Measurements from ENCODE around the gene EEFSEC. TPM values are rescaled to one million over a fixed set of nuclear protein-coding genes. Genes with fewer than 3 reads are reported as not detected.

Gene EEFSEC
- total RNA-seq, 2 experiments from 2014 or later, result 17.7 to 25.3 TPM

DNA sequence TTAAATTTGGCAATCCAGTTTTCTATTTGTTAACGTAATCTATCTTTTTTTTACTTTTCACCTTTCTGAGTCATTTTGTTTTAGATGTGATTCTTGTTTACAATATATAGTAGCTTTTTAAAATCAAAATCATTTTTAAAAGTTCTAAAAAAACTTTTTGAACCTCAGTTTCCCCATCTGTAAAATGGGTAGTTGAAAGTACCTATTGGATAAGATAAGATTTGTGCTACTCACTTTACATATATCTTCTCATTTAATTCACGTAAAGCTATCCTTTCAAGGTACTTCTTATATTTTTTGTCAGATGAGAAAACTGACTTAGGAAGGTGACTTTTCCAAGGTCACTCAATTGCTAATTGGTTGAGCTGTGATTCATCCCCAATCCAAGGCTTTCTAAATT, 153.2 kb downstream of the EEFSEC start:
- no peaks in the 10 kb centered on the region for H3K9me3 ChIP-seq (ENCODE audit: low read length)
- H3K4me2 ChIP-seq (ENCODE audit: low read length), result no peak overlapping the region
- CTCF ChIA-PET (ENCODE audit: unreplicated experiment), result no interaction called here
- H3K4me3 ChIP-seq (ENCODE audit: low read depth, low read length, poor library complexity, severe bottlenecking), result no peak overlapping the region
- H4K20me1 ChIP-seq (ENCODE audit: insufficient read depth, low read length), result no peaks in the 10 kb centered on the region
- no peak overlapping the region for H2AFZ ChIP-seq (ENCODE audit: low read length)
- no peaks in the 10 kb centered on the region for H3K79me2 ChIP-seq (ENCODE audit: insufficient read depth, low read depth, low read length)
- intact Hi-C loops (cut with micrococcal nuclease; ENCODE audit: unreplicated experiment), result no loop called here
- DNase-seq (ENCODE audit: low spot score), result no peak
- H3K27ac ChIP-seq (ENCODE audit: low read depth, low read length, poor library complexity, severe bottlenecking), result no peak overlapping the region
- BruUV-seq (replicated peaks), result no TSS peak
- no peaks in the 10 kb centered on the region for H3K9me2 ChIP-seq (ENCODE audit: insufficient read depth, low read length)
- no peaks in the 10 kb centered on the region for H3K36me3 ChIP-seq (ENCODE audit: insufficient read depth, low read length)
- POLR2A ChIA-PET, result no interaction called here
- no peaks in the 10 kb centered on the region for H3K4me1 ChIP-seq (ENCODE audit: insufficient read depth, low read length, poor library complexity, severe bottlenecking)
- TF ChIP-seq EZH2phosphoT487 (IDR thresholded peaks at IDR 0.05; ENCODE audit: borderline replicate concordance, low read depth, low read length), result no peak
- TF ChIP-seq, protein P1, sequence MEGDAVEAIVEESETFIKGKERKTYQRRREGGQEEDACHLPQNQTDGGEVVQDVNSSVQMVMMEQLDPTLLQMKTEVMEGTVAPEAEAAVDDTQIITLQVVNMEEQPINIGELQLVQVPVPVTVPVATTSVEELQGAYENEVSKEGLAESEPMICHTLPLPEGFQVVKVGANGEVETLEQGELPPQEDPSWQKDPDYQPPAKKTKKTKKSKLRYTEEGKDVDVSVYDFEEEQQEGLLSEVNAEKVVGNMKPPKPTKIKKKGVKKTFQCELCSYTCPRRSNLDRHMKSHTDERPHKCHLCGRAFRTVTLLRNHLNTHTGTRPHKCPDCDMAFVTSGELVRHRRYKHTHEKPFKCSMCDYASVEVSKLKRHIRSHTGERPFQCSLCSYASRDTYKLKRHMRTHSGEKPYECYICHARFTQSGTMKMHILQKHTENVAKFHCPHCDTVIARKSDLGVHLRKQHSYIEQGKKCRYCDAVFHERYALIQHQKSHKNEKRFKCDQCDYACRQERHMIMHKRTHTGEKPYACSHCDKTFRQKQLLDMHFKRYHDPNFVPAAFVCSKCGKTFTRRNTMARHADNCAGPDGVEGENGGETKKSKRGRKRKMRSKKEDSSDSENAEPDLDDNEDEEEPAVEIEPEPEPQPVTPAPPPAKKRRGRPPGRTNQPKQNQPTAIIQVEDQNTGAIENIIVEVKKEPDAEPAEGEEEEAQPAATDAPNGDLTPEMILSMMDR (conservative IDR thresholded peaks at IDR 0.05; ENCODE audit: low read length), result no peak

DNA sequence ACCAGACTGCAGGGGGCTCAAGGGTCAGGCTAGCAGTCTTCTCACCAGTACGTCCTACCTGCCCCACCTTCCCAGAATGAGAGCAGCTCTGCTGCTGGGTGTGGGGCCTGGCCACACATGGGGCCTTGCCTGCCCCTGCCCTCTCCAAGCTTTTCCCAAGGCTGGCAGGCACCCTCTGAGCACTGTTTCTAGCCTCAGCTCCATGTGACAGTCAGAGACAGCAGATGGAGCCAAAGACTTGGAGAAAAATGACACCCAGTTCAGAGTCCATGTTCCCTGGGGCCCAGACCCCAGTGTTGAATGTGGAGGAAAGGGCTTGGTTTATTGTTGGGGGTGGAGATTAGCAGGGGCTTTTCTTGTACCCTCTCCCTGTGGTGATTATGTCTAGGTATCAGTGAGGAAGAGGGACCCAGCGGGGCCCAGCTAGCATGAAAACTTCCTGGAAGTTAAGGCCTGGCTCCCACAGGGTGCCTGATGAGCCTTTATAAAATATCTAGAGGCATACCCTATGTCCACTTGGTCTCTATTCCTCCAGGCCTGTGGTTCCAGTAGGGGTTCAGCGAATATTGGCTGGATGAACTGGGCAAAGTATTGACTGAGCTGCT, 153.8 kb downstream of the EEFSEC start:
- Histone ChIP-seq H4K20me1 (ENCODE audit: insufficient read depth, low read length) (no peaks in the 10 kb centered on the region), H3K4me2 (ENCODE audit: low read length) (no peak overlapping the region), H3K9me3 (ENCODE audit: low read length) (no peaks in the 10 kb centered on the region), H2AFZ (ENCODE audit: low read length) (no peak overlapping the region), H3K27ac (ENCODE audit: low read depth, low read length, poor library complexity, severe bottlenecking) (no peak overlapping the region), H3K4me1 (ENCODE audit: insufficient read depth, low read length, poor library complexity, severe bottlenecking) (no peaks in the 10 kb centered on the region), H3K9me2 (ENCODE audit: insufficient read depth, low read length) (no peaks in the 10 kb centered on the region), H3K36me3 (ENCODE audit: insufficient read depth, low read length) (no peaks in the 10 kb centered on the region), H3K4me3 (ENCODE audit: low read depth, low read length, poor library complexity, severe bottlenecking) (no peak overlapping the region), H3K79me2 (ENCODE audit: insufficient read depth, low read depth, low read length) (no peaks in the 10 kb centered on the region)
- no TSS peak for BruUV-seq (replicated peaks)
- ChIA-PET POLR2A (no interaction called here), CTCF (ENCODE audit: unreplicated experiment) (no interaction called here)
- TF ChIP-seq, protein P1 (conservative IDR thresholded peaks at IDR 0.05; ENCODE audit: low read length), result no peak
- TF ChIP-seq EZH2phosphoT487 (IDR thresholded peaks at IDR 0.05; ENCODE audit: borderline replicate concordance, low read depth, low read length), result no peak
- DNase-seq (ENCODE audit: low spot score), result no peak
- intact Hi-C loops (cut with micrococcal nuclease; ENCODE audit: unreplicated experiment), result no loop called here

DNA sequence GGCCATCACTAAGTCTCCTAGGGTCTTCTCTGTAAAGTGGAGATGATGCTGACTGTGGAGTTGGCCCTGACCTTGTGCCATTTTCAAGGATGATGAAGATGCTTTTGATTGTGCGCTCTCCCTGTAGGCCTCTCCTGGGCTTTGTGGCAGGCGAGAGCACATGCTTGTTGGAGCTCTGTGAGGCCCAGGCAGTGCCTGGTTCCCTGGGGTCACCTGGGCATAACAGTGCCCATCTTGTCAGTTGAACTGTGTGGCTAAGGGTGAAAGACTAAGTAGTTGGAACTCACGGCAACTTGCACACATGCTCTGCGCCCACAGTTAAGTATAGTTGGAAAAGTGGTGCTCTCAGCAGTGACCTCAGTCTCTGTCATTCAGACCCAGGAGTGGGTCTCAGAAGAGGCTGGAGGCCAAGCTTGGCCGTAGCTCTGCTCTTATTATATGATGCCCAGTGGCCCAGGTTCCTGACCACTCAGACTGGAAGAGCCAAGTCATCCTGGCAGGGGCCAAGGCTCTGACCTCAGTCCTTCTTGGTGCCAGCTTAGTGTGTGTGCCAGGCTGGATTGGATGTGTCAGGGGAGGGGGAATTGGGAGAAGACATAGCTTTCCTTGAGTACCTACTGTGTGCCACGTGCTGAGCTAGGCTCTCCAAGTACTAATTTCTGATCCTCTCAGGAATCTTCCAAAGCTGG, 154.6 kb downstream of the EEFSEC start:
- intact Hi-C loops (cut with micrococcal nuclease; ENCODE audit: unreplicated experiment), result no loop called here
- TF ChIP-seq EZH2phosphoT487 (IDR thresholded peaks at IDR 0.05; ENCODE audit: borderline replicate concordance, low read depth, low read length), result no peak
- TF ChIP-seq, protein P1 (conservative IDR thresholded peaks at IDR 0.05; ENCODE audit: low read length), result no peak
- H3K4me2 ChIP-seq (ENCODE audit: low read length), result no peak overlapping the region
- no peak for DNase-seq (ENCODE audit: low spot score)
- H4K20me1 ChIP-seq (ENCODE audit: insufficient read depth, low read length), result no peaks in the 10 kb centered on the region
- no peaks in the 10 kb centered on the region for H3K79me2 ChIP-seq (ENCODE audit: insufficient read depth, low read depth, low read length)
- H2AFZ ChIP-seq (ENCODE audit: low read length), result no peak overlapping the region
- no TSS peak for BruUV-seq (replicated peaks)
- no peaks in the 10 kb centered on the region for H3K9me2 ChIP-seq (ENCODE audit: insufficient read depth, low read length)
- CTCF ChIA-PET (ENCODE audit: unreplicated experiment), result no interaction called here
- H3K4me3 ChIP-seq (ENCODE audit: low read depth, low read length, poor library complexity, severe bottlenecking), result no peak overlapping the region
- no peaks in the 10 kb centered on the region for H3K36me3 ChIP-seq (ENCODE audit: insufficient read depth, low read length)
- H3K9me3 ChIP-seq (ENCODE audit: low read length), result no peaks in the 10 kb centered on the region
- no peaks in the 10 kb centered on the region for H3K4me1 ChIP-seq (ENCODE audit: insufficient read depth, low read length, poor library complexity, severe bottlenecking)
- POLR2A ChIA-PET, result no interaction called here
- no peak overlapping the region for H3K27ac ChIP-seq (ENCODE audit: low read depth, low read length, poor library complexity, severe bottlenecking)

Measured in OCI-LY7 (cell line).